ENCODE results near the gene PLAC8.
"Not testable (repeated sequence)": the region's sequence is repeated elsewhere in the genome, so short reads cannot be mapped to it uniquely, and the experiment has no call there.

PLAC8 gene

GRCh38 chr4:83067058-83067639 is 47.4 kb downstream of the PLAC8 start:
- DNase-seq (ENCODE audit: low read depth), result no peak

GRCh38 chr4:83065266-83065665 is 49.3 kb downstream of the PLAC8 start:
- no peak for DNase-seq (ENCODE audit: low read depth)

- DNase-seq (ENCODE audit: low read depth), result no peak
Measured at GRCh38 chr4:83062739-83063138, 51.8 kb downstream of the PLAC8 start.

DNA sequence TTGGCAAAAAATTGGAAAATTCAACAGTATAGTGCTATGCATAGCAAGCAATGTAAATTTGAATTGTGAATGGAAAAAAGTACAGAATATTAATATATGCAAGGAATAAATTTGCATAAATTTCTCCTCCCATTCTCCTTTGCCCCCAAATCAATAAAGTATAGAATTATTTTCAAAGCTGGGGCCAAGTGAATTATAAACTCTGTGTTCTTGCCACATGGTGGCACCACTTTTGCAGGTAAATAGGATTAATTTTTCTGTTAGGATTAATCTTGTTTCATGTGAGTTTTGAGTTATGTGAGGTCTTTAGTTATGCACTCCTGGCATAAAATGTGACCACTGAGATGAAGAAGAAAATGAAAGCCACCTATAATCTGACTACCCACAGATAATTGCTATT is 59.6 kb downstream of the PLAC8 start:
- DNase-seq (ENCODE audit: low read depth), result no peak

DNA sequence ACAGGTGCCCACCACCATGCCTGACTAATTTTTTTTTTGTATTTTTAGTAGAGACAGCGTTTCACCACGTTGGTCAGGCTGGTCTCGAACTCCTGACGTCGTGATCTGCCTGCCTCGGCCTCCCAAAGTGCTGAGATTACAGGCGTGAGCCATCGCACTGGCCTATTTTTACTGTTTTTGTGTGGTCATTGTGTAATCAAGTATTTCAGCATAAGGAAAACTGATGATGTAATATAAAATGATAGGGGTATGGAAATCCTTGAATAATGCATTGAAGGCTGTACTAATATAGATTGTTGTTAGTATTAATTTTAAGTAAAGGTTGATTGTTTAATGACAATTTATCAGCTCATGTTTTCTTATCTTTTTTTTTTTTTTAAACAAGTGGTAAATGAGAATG is 65.7 kb downstream of the PLAC8 start:
- not testable (repeated sequence) for DNase-seq (ENCODE audit: low read depth)

- no peak for DNase-seq (ENCODE audit: low read depth)
Measured at GRCh38 chr4:83046693-83047473, 67.6 kb downstream of the PLAC8 start.

GRCh38 chr4:83043801-83044407 is 70.6 kb downstream of the PLAC8 start:
- no peak for DNase-seq (ENCODE audit: low read depth)

- DNase-seq (ENCODE audit: low read depth), result not testable (repeated sequence)
Measured at GRCh38 chr4:83043157-83043556, 71.4 kb downstream of the PLAC8 start.

DNA sequence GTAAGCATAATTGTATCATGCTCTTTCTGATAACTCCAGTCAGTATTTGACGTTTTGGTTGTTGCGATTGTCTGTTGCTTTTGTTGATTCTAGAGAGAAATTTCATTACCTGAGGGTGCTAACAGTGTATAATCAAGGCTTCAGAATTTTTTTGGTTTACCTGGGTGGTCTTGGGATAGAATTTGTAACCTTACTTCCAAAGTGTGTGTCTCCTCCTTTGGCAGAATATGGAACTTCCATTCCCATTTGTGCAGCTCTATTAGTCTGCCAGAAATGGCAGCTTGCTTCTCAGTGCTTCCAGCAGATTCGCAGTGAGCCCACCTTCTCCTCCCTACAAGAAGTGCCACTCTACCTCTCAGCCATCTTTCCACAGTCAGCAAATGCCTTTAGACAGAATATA is 74.3 kb downstream of the PLAC8 start:
- no peak for DNase-seq (ENCODE audit: low read depth)

Measured in stimulated activated CD8-positive, alpha-beta memory T cell treated with anti-CD3 and anti-CD28 coated beads, Interleukin-7, amount 100 ng/mL, for 24 hours (primary cell).